GM12878 (cell line): ENCODE data around the gene SH3GL2.

ENCODE experiments used
- ATF2 ChIP-seq: IDR thresholded peaks from 2 replicates; pipeline ENCODE4 v1.6.1; 2012; ENCODE audit warnings: low read length, inconsistent platforms
- POLR2A ChIP-seq: IDR thresholded peaks from 2 replicates; pipeline ENCODE4 v1.6.1; 2011; ENCODE audit warnings: low read depth, mild to moderate bottlenecking, low read length
- SMAD1 ChIP-seq: fragments of 450-650 bp; IDR thresholded peaks from 2 replicates; pipeline ENCODE4 v1.6.1; 2018; ENCODE audit warnings: mild to moderate bottlenecking, low read depth; ENCODE audit not compliant: partially characterized antibody
- SUZ12 ChIP-seq: fragments of 200-600 bp; sonication (generic); IDR thresholded peaks from one replicate; pipeline ENCODE4 v1.6.1; 2018; ENCODE audit warnings: antibody characterized with exemption, mild to moderate bottlenecking; ENCODE audit not compliant: unreplicated experiment

GRCh38 chr9:17706347-17706746 lies 127.5 kb downstream of the SH3GL2 start:
- TF ChIP-seq ATF2: no peak
- TF ChIP-seq POLR2A: no peak
- TF ChIP-seq SUZ12: no peak
- TF ChIP-seq SMAD1: no peak
